T-helper 2 cell treated with Interferon-gamma antibody and Interleukin-4, amounts not matched to agents 5 μg/mL and 100 μg/mL, for 36 hours (primary cell): ENCODE results near the gene CEP95.
"Not testable (repeated sequence)": the region's sequence is repeated elsewhere in the genome, so short reads cannot be mapped to it uniquely, and the experiment has no call there.

Source experiments
- DNase-seq: peaks from one replicate; pipeline ENCODE4 v3.0.0; 2021; ENCODE audit warnings: low spot score
- H3K27ac Mint-ChIP-seq: one replicate; pipeline ENCODE4 v1.8.0; 2021; ENCODE audit warnings: mild to moderate bottlenecking, mixed read lengths
- H3K27me3 Mint-ChIP-seq: one replicate; pipeline ENCODE4 v1.8.0; 2021; ENCODE audit warnings: low read depth, mixed read lengths
- H3K36me3 Mint-ChIP-seq: one replicate; pipeline ENCODE4 v1.8.0; 2021; ENCODE audit warnings: low read depth, mixed read lengths
- H3K4me1 Mint-ChIP-seq: one replicate; pipeline ENCODE4 v1.8.0; 2021; ENCODE audit warnings: low read depth, mixed read lengths
- H3K4me3 Mint-ChIP-seq: one replicate; pipeline ENCODE4 v1.8.0; 2022; ENCODE audit warnings: mild to moderate bottlenecking, moderate library complexity, mixed read lengths
- H3K9me3 Mint-ChIP-seq: one replicate; pipeline ENCODE4 v1.8.0; 2021; ENCODE audit warnings: mixed read lengths

Gene CEP95

GRCh38 chr17:64506576-64507412 lies at the start of gene CEP95:
CEP95 (plus strand) TSS chr17:64506977; CDS start chr17:64507098, 121 bp downstream.
- peak; percentile 95 for DNase-seq
- Mint-ChIP-seq H3K27me3 (peaks cover 8% of the 10 kb centered on the region), H3K27ac (peak within 1 kb of the TSS; percentile 99), H3K4me1 (peaks cover 43% of the 10 kb centered on the region), H3K9me3 (no peaks in the 10 kb centered on the region), H3K36me3 (peaks cover 70% of the 10 kb centered on the region), H3K4me3 (peak within 1 kb of the TSS; percentile 96)

GRCh38 chr17:64457156-64457555 lies 49.6 kb upstream of the CEP95 start:
- no peak overlapping the region for H3K27ac Mint-ChIP-seq
- H3K9me3 Mint-ChIP-seq: peaks cover 5% of the 10 kb centered on the region
- H3K4me1 Mint-ChIP-seq: peaks cover 14% of the 10 kb centered on the region
- no peak for DNase-seq
- H3K4me3 Mint-ChIP-seq: no peak overlapping the region
- H3K36me3 Mint-ChIP-seq: peaks cover 5% of the 10 kb centered on the region
- H3K27me3 Mint-ChIP-seq: no peaks in the 10 kb centered on the region

- no peak overlapping the region for H3K4me3 Mint-ChIP-seq
- peaks cover 5% of the 10 kb centered on the region for H3K9me3 Mint-ChIP-seq
- H3K27ac Mint-ChIP-seq: no peak overlapping the region
- H3K36me3 Mint-ChIP-seq: peaks cover 5% of the 10 kb centered on the region
- peaks cover 5% of the 10 kb centered on the region for H3K27me3 Mint-ChIP-seq
- peaks cover 14% of the 10 kb centered on the region for H3K4me1 Mint-ChIP-seq
- no peak for DNase-seq
Measured at GRCh38 chr17:64458756-64459155, 48.0 kb upstream of the CEP95 start.

GRCh38 chr17:64459284-64459747 lies 47.5 kb upstream of the CEP95 start:
- H3K36me3 Mint-ChIP-seq: peaks cover 5% of the 10 kb centered on the region
- DNase-seq: no peak
- H3K27me3 Mint-ChIP-seq: peaks cover 5% of the 10 kb centered on the region
- peaks cover 5% of the 10 kb centered on the region for H3K9me3 Mint-ChIP-seq
- H3K4me3 Mint-ChIP-seq: no peak overlapping the region
- peaks cover 14% of the 10 kb centered on the region for H3K4me1 Mint-ChIP-seq
- no peak overlapping the region for H3K27ac Mint-ChIP-seq

- not testable (repeated sequence) for H3K4me3 Mint-ChIP-seq, DNase-seq, H3K9me3 Mint-ChIP-seq, H3K27ac Mint-ChIP-seq, H3K27me3 Mint-ChIP-seq, H3K36me3 Mint-ChIP-seq
- H3K4me1 Mint-ChIP-seq: peaks cover 14% of the 10 kb centered on the region
Measured at GRCh38 chr17:64459818-64460217, 47.0 kb upstream of the CEP95 start.

GRCh38 chr17:64460955-64461354 lies 45.8 kb upstream of the CEP95 start:
- no peak for DNase-seq
- Mint-ChIP-seq H3K4me3 (no peak overlapping the region), H3K9me3 (peaks cover 5% of the 10 kb centered on the region), H3K36me3 (peaks cover 5% of the 10 kb centered on the region), H3K4me1 (peaks cover 12% of the 10 kb centered on the region), H3K27ac (no peak overlapping the region), H3K27me3 (peaks cover 8% of the 10 kb centered on the region)

GRCh38 chr17:64461788-64462187 lies 45.0 kb upstream of the CEP95 start:
- Mint-ChIP-seq H3K27me3 (peaks cover 8% of the 10 kb centered on the region), H3K36me3 (peaks cover 2% of the 10 kb centered on the region), H3K4me1 (peaks cover 9% of the 10 kb centered on the region), H3K9me3 (peaks cover 5% of the 10 kb centered on the region), H3K4me3 (no peak overlapping the region), H3K27ac (no peak overlapping the region)
- DNase-seq: no peak

GRCh38 chr17:64466019-64466735 lies 40.6 kb upstream of the CEP95 start:
- Mint-ChIP-seq H3K27ac (no peak overlapping the region), H3K27me3 (peaks cover 8% of the 10 kb centered on the region), H3K4me1 (no peaks in the 10 kb centered on the region), H3K9me3 (no peaks in the 10 kb centered on the region), H3K4me3 (no peak overlapping the region), H3K36me3 (no peaks in the 10 kb centered on the region)
- DNase-seq: no peak

- not testable (repeated sequence) for H3K36me3 Mint-ChIP-seq, DNase-seq, H3K27me3 Mint-ChIP-seq, H3K4me3 Mint-ChIP-seq, H3K27ac Mint-ChIP-seq, H3K4me1 Mint-ChIP-seq, H3K9me3 Mint-ChIP-seq
Measured at GRCh38 chr17:64466834-64467233, 39.9 kb upstream of the CEP95 start.

- no peak overlapping the region for H3K4me3 Mint-ChIP-seq
Measured at GRCh38 chr17:64470625-64471024, 36.2 kb upstream of the CEP95 start.

GRCh38 chr17:64471440-64471839 lies 35.3 kb upstream of the CEP95 start:
- H3K27ac Mint-ChIP-seq: no peak overlapping the region
- H3K4me3 Mint-ChIP-seq: no peak overlapping the region
- H3K36me3 Mint-ChIP-seq: no peaks in the 10 kb centered on the region
- no peaks in the 10 kb centered on the region for H3K9me3 Mint-ChIP-seq
- DNase-seq: no peak
- no peaks in the 10 kb centered on the region for H3K27me3 Mint-ChIP-seq
- H3K4me1 Mint-ChIP-seq: no peaks in the 10 kb centered on the region

More at GRCh38 chr17:64470625-64471024, 36.2 kb upstream of the CEP95 start:
- Mint-ChIP-seq H3K36me3 (no peaks in the 10 kb centered on the region), H3K4me1 (no peaks in the 10 kb centered on the region), H3K27ac (no peak overlapping the region), H3K9me3 (no peaks in the 10 kb centered on the region), H3K27me3 (peaks cover 3% of the 10 kb centered on the region)
- no peak for DNase-seq

- no peaks in the 10 kb centered on the region for H3K9me3 Mint-ChIP-seq
- H3K36me3 Mint-ChIP-seq: peaks cover 4% of the 10 kb centered on the region
- no peak overlapping the region for H3K27ac Mint-ChIP-seq
- no peaks in the 10 kb centered on the region for H3K27me3 Mint-ChIP-seq
- no peak overlapping the region for H3K4me3 Mint-ChIP-seq
- no peaks in the 10 kb centered on the region for H3K4me1 Mint-ChIP-seq
- no peak for DNase-seq
Measured at GRCh38 chr17:64472564-64472963, 34.2 kb upstream of the CEP95 start.

GRCh38 chr17:64477849-64478248 lies 28.9 kb upstream of the CEP95 start:
- H3K9me3 Mint-ChIP-seq: no peaks in the 10 kb centered on the region
- H3K36me3 Mint-ChIP-seq: peaks cover 13% of the 10 kb centered on the region
- no peak for DNase-seq
- H3K27ac Mint-ChIP-seq: no peak overlapping the region
- no peaks in the 10 kb centered on the region for H3K27me3 Mint-ChIP-seq
- no peak overlapping the region for H3K4me3 Mint-ChIP-seq
- peaks cover 2% of the 10 kb centered on the region for H3K4me1 Mint-ChIP-seq

GRCh38 chr17:64480951-64481350 lies 25.8 kb upstream of the CEP95 start:
- Mint-ChIP-seq H3K9me3 (no peaks in the 10 kb centered on the region), H3K27me3 (no peaks in the 10 kb centered on the region), H3K4me3 (no peak overlapping the region), H3K36me3 (peaks cover 33% of the 10 kb centered on the region), H3K27ac (no peak overlapping the region), H3K4me1 (peaks cover 8% of the 10 kb centered on the region)
- no peak for DNase-seq
